H1 (cell line): ENCODE data around the gene SFXN4. TPM values are rescaled to one million over a fixed set of nuclear protein-coding genes. Genes with fewer than 3 reads are reported as not detected.

Source experiments
- CTCF ChIA-PET: fragments of 300-600 bp; sonication (Branson Sonifier 250); formaldehyde crosslinking; loops from one replicate; lab custom pipeline; 2021; ENCODE audit not compliant: partially characterized antibody; lab: Charles Lee
- POLR2A ChIA-PET: fragments of 300-600 bp; sonication (Branson Sonifier 250); formaldehyde crosslinking; loops from one replicate; lab custom pipeline; 2021; ENCODE audit warnings: inconsistent platforms; ENCODE audit not compliant: partially characterized antibody; lab: Charles Lee
- DNase-seq, 2 experiments: peaks; one replicate each; pipeline versions ENCODE4 v3.0.0 to v3.0.0-alpha.2; 2010 to 2022; ENCODE audit warnings: low spot score in 2 of 2, low read depth in 1 of 2, mixed read lengths in 1 of 2
- FAIRE-seq: peaks from 2 replicates; lab custom pipeline; 2011; peaks lifted over from hg19 to GRCh38; lab: Jason Lieb, UNC
- H2AFZ ChIP-seq: 2 replicates; pipeline ENCODE4 v1.8.1; 2012; ENCODE audit warnings: low read length, inconsistent platforms
- H2AK5ac ChIP-seq: 2 replicates; pipeline ENCODE4 v1.6.1; 2013; ENCODE audit warnings: low read depth, low read length
- H2BK120ac ChIP-seq: replicated peaks from 2 replicates; pipeline ENCODE3; 2013; ENCODE audit warnings: low read depth, low read length, inconsistent platforms
- H2BK12ac ChIP-seq: 2 replicates; pipeline ENCODE4 v1.6.1; 2013; ENCODE audit warnings: low read depth, low read length
- H2BK15ac ChIP-seq: 2 replicates; pipeline ENCODE4 v1.6.1; 2013; ENCODE audit warnings: low read length
- H2BK20ac ChIP-seq: 2 replicates; pipeline ENCODE4 v1.6.1; 2013; ENCODE audit warnings: low read length
- H2BK5ac ChIP-seq: 2 replicates; pipeline ENCODE4 v1.6.1; 2013; ENCODE audit warnings: low read depth, low read length
- H3K14ac ChIP-seq: 2 replicates; pipeline ENCODE4 v1.6.1; 2013; ENCODE audit warnings: inconsistent platforms; ENCODE audit not compliant: insufficient read length
- H3K18ac ChIP-seq: 2 replicates; pipeline ENCODE4 v1.6.1; 2013; ENCODE audit warnings: low read length; ENCODE audit errors: extremely low read depth
- H3K23ac ChIP-seq: 2 replicates; pipeline ENCODE4 v1.6.1; 2013; ENCODE audit warnings: inconsistent platforms; ENCODE audit not compliant: insufficient read length
- H3K23me2 ChIP-seq: 2 replicates; pipeline ENCODE4 v1.6.1; 2013; ENCODE audit warnings: low read depth, low read length
- H3K27ac ChIP-seq: 2 replicates; pipeline ENCODE4 v1.6.1; 2011; ENCODE audit warnings: low read depth, low read length, inconsistent platforms
- H3K27me3 ChIP-seq, 4 experiments: replicated peaks in 1 of 4; 1 replicate in 1 of 4; 2 replicates in 3 of 4; pipeline versions ENCODE4 v1.6.1 to v1.8.1; 2011 to 2013; ENCODE audit warnings: low read length in 3 of 4, mild to moderate bottlenecking in 3 of 4, inconsistent platforms in 2 of 4, mixed read lengths in 2 of 4, moderate library complexity in 1 of 4; ENCODE audit not compliant: control insufficient read depth in 3 of 4, insufficient read depth in 3 of 4; ENCODE audit errors: extremely low read depth in 1 of 4
- H3K36me3 ChIP-seq, 4 experiments: 2 replicates each; pipeline versions ENCODE4 v1.6.1 to v1.8.1; 2011 to 2013; ENCODE audit warnings: mild to moderate bottlenecking in 4 of 4, low read length in 3 of 4, moderate library complexity in 2 of 4, control low read depth in 1 of 4, inconsistent platforms in 1 of 4; ENCODE audit not compliant: insufficient read depth in 4 of 4, control insufficient read depth in 2 of 4
- H3K4ac ChIP-seq: replicated peaks from 2 replicates; pipeline ENCODE3; 2013; ENCODE audit warnings: low read length, low read depth, mixed read lengths, inconsistent platforms; ENCODE audit not compliant: insufficient read length
- H3K4me1 ChIP-seq, 4 experiments: replicated peaks in 1 of 4; 1 replicate in 1 of 4; 2 replicates in 3 of 4; pipeline versions ENCODE4 v1.6.1 to v1.8.1; 2011 to 2013; ENCODE audit warnings: low read length in 3 of 4, inconsistent platforms in 2 of 4, mixed read lengths in 1 of 4; ENCODE audit not compliant: insufficient read depth in 4 of 4, control insufficient read depth in 3 of 4
- H3K4me2 ChIP-seq, 2 experiments: 2 replicates each; pipeline versions ENCODE4 v1.6.1 to v1.8.1; 2011 to 2013; ENCODE audit warnings: low read depth in 2 of 2, low read length in 2 of 2, control low read depth in 1 of 2, inconsistent platforms in 1 of 2, mild to moderate bottlenecking in 1 of 2; ENCODE audit not compliant: insufficient read depth in 1 of 2
- H3K4me3 ChIP-seq, 4 experiments: fragments of 200-600, 300-600 bp in 1 of 4; sonication (generic), shearing (Covaris generic), sonication (Bioruptor Twin) in 1 of 4; 2 replicates each; pipeline versions ENCODE4 v1.5.1 to v1.8.1; 2011 to 2016; ENCODE audit warnings: low read length in 4 of 4, low read depth in 3 of 4, control low read depth in 2 of 4, inconsistent platforms in 2 of 4, mild to moderate bottlenecking in 2 of 4, mixed read lengths in 1 of 4, moderate library complexity in 1 of 4; ENCODE audit not compliant: insufficient read depth in 2 of 4; ENCODE audit errors: extremely low read depth in 1 of 4
- H3K56ac ChIP-seq: replicated peaks from 2 replicates; pipeline ENCODE3; 2013; ENCODE audit warnings: low read depth, mild to moderate bottlenecking, mixed read lengths, low read length, inconsistent platforms; ENCODE audit not compliant: insufficient read length
- H3K79me1 ChIP-seq: 2 replicates; pipeline ENCODE4 v1.6.1; 2013; ENCODE audit warnings: low read depth, low read length, control low read depth
- H3K79me2 ChIP-seq, 2 experiments: 2 replicates each; pipeline versions ENCODE4 v1.6.1 to v1.8.1; 2012 to 2013; ENCODE audit warnings: low read length in 2 of 2, mild to moderate bottlenecking in 2 of 2, inconsistent platforms in 1 of 2; ENCODE audit not compliant: insufficient read depth in 2 of 2, control insufficient read depth in 1 of 2
- H3K9ac ChIP-seq, 4 experiments: replicated peaks in 1 of 4; 1 replicate in 1 of 4; 2 replicates in 3 of 4; pipeline versions ENCODE4 v1.6.1 to v1.8.1; 2011 to 2013; ENCODE audit warnings: low read depth in 3 of 4, low read length in 3 of 4, control low read depth in 2 of 4, mild to moderate bottlenecking in 2 of 4, moderate library complexity in 2 of 4, inconsistent platforms in 1 of 4; ENCODE audit errors: extremely low read depth in 1 of 4
- H3K9me3 ChIP-seq, 2 experiments: 2 replicates each; pipeline versions ENCODE4 v1.6.1 to v1.8.1; 2012 to 2013; ENCODE audit warnings: mild to moderate bottlenecking in 2 of 2, moderate library complexity in 2 of 2, control low read depth in 1 of 2, inconsistent platforms in 1 of 2, low read depth in 1 of 2, low read length in 1 of 2, mixed read lengths in 1 of 2; ENCODE audit not compliant: insufficient read depth in 2 of 2
- H4K20me1 ChIP-seq, 2 experiments: replicated peaks in 1 of 2; 2 replicates each; pipeline versions ENCODE3 to v1.8.1; 2011 to 2013; ENCODE audit warnings: inconsistent platforms in 2 of 2, low read length in 2 of 2, mild to moderate bottlenecking in 1 of 2; ENCODE audit not compliant: insufficient read depth in 2 of 2, control insufficient read depth in 1 of 2
- H4K5ac ChIP-seq: 2 replicates; pipeline ENCODE4 v1.6.1; 2013; ENCODE audit warnings: low read length, low read depth, mixed read lengths, inconsistent platforms; ENCODE audit not compliant: insufficient read length
- H4K8ac ChIP-seq: 2 replicates; pipeline ENCODE4 v1.8.0; 2013; ENCODE audit warnings: mild to moderate bottlenecking, moderate library complexity, low read length, inconsistent platforms; ENCODE audit not compliant: insufficient read depth; ENCODE audit errors: extremely low read depth
- H4K91ac ChIP-seq: replicated peaks from 2 replicates; pipeline ENCODE3; 2013; ENCODE audit warnings: low read length, mixed read lengths, inconsistent platforms; ENCODE audit not compliant: insufficient read length
- MAFK ChIP-seq: IDR thresholded peaks from 2 replicates; pipeline ENCODE4 v1.6.1; 2012; ENCODE audit warnings: low read depth, mild to moderate bottlenecking, improper control_type of control experiment, low read length
- TAF1 ChIP-seq: IDR thresholded peaks from 2 replicates; pipeline ENCODE4 v1.6.1; 2011; ENCODE audit warnings: mild to moderate bottlenecking, low read depth, low read length
- WGBS, 2 experiments: shearing (Covaris generic) in 1 of 2; methylation state at CpG; one replicate each; pipeline versions ENCODE4 v1.1.6 to v1.1.7; 2013 to 2015; ENCODE audit warnings: low lambda C conversion rate in 2 of 2, mixed read lengths in 2 of 2, inconsistent platforms in 1 of 2, low coverage in 1 of 2, missing lambda C conversion rate in 1 of 2; ENCODE audit not compliant: insufficient replicate concordance in 2 of 2, insufficient coverage in 1 of 2, insufficient read length in 1 of 2; ENCODE audit errors: extremely low coverage in 1 of 2, missing lambda C conversion rate in 1 of 2; 5-methylcytosine and 5-hydroxymethylcytosine counted together
- polyA plus RNA-seq, 7 experiments: library from polyadenylated mRNA; depleted of rRNA in 3 of 7; stranded (reverse) in 5 of 7; unstranded in 2 of 7; fragments of >200 nt in 5 of 7; fragments of 200-250 nt in 2 of 7; gene quantifications; 1 replicate in 5 of 7; 2 replicates in 1 of 7; 4 replicates in 1 of 7; pipeline versions ENCODE4 v1.2.1 to v1.2.3, GENCODE V29; 2011 to 2013; ENCODE audit warnings: missing spikeins in 2 of 7, mixed read lengths in 2 of 7
- total RNA-seq: library from RNA; stranded (reverse); fragmentation: NEBNext Ultra II Directional; extraction: Animal tissue kit (Norgen Biotek cat#: 25700); gene quantifications from 2 replicates; pipeline ENCODE4 v1.2.1, GENCODE V29; 2021

The SFXN4 gene
- total and polyA plus RNA-seq, 2 of the 8 experiments (the other 6 are each of a cell fraction or from before 2014, with no cell fraction given), result 15.4 to 21.6 TPM

GRCh38 chr10:119174109-119174508, 8.6 kb upstream of the SFXN4 start:
- Histone ChIP-seq H3K18ac (no peak overlapping the region), H2BK120ac (no peak overlapping the region), H2BK15ac (no peak overlapping the region), H3K14ac (no peak overlapping the region), H4K8ac (no peak overlapping the region), H3K4me1 (peaks cover 0 to 3% (median 2%) of the 10 kb centered on the region in 4 experiments; a peak in 4 of 7 replicates), H3K27ac (no peak overlapping the region), H2BK12ac (no peak overlapping the region), H3K79me1 (peaks cover 2% of the 10 kb centered on the region; the same call in 1 of the 2 replicates), H3K9me3 (no peaks in the 10 kb centered on the region), H3K79me2 (peaks cover 4 to 41% of the 10 kb centered on the region in 2 experiments), H2AFZ (no peak overlapping the region), H2BK20ac (no peak overlapping the region), H3K23ac (no peak overlapping the region), H3K9ac (no peak overlapping the region), H3K4ac (no peak overlapping the region), H3K27me3 (no peaks in the 10 kb centered on the region), H3K56ac (no peak overlapping the region), H4K5ac (no peak overlapping the region), H4K91ac (no peak overlapping the region), H3K23me2 (0 out of 2 replicates have a peak, but pooled peaks cover 2% of the 10 kb centered on the region), H2BK5ac (no peak overlapping the region), H3K4me2 (no peak overlapping the region), H3K36me3 (peaks cover 29 to 71% (median 41%) of the 10 kb centered on the region in 4 experiments), H4K20me1 (peaks cover 0 to 2% of the 10 kb centered on the region in 2 experiments), H3K4me3 (no peak overlapping the region), H2AK5ac (no peak overlapping the region)
- 93% methylated on average over 2 of the region's 2 CpGs; no CpG with 5 or more reads in 1 of the 2 experiments for WGBS, 2 experiments
- no peak for FAIRE-seq
- POLR2A ChIA-PET, result interaction anchor here (0.7 to 1.8 kb wide), 2 partner anchors 14 to 411 kb away, joined by 3 to 8 read pairs; no protein-coding TSS in a partner anchor
- CTCF ChIA-PET, result interaction anchor here (1.2 kb wide), 1 partner anchor 24 kb away, joined by 3 read pairs; no protein-coding TSS in a partner anchor
- no peak for DNase-seq
- TF ChIP-seq MAFK, result no peak
- no peak for TF ChIP-seq TAF1
